Liver (tissue), 9 donors: Measurements from ENCODE around the gene PLAC1. TPM values are rescaled to one million over a fixed set of nuclear protein-coding genes. Genes with fewer than 3 reads are reported as not detected.
A peak's percentile ranks its signal among the peaks of the same experiment; 100 is the strongest.

Experiments used
- DNase-seq: peaks from one replicate; pipeline ENCODE4 v3.0.0-alpha.2; 2017; ENCODE audit warnings: low spot score
- H3K27ac ChIP-seq, 2 donors: one replicate each; pipeline ENCODE4 v1.7.0; 2013; ENCODE audit warnings: inconsistent platforms in 2 of 2, low read length in 2 of 2, control low read depth in 1 of 2, low read depth in 1 of 2, mild to moderate bottlenecking in 1 of 2
- H3K27me3 ChIP-seq, 4 donors: one replicate each; pipeline versions ENCODE4 v1.6.1 to v1.7.0; 2013; ENCODE audit warnings: low read length in 3 of 4, inconsistent platforms in 1 of 4, mild to moderate bottlenecking in 1 of 4, moderate library complexity in 1 of 4; ENCODE audit not compliant: control insufficient read depth in 4 of 4, insufficient read depth in 4 of 4
- H3K36me3 ChIP-seq, 4 donors: one replicate each; pipeline versions ENCODE4 v1.6.1 to v1.7.0; 2013; ENCODE audit warnings: low read length in 3 of 4, mild to moderate bottlenecking in 3 of 4, low read depth in 1 of 4, moderate library complexity in 1 of 4; ENCODE audit not compliant: control insufficient read depth in 4 of 4, insufficient read depth in 3 of 4
- H3K4me1 ChIP-seq, 4 donors: one replicate each; pipeline versions ENCODE4 v1.6.1 to v1.7.0; 2013; ENCODE audit warnings: low read length in 3 of 4, mild to moderate bottlenecking in 3 of 4, moderate library complexity in 1 of 4; ENCODE audit not compliant: control insufficient read depth in 4 of 4, insufficient read depth in 4 of 4
- H3K4me3 ChIP-seq, 3 donors: one replicate each; pipeline versions ENCODE4 v1.6.1 to v1.7.0; 2013; ENCODE audit warnings: low read length in 3 of 3, control low read depth in 1 of 3, low read depth in 1 of 3, mild to moderate bottlenecking in 1 of 3
- H3K9ac ChIP-seq, 2 donors: one replicate each; pipeline ENCODE4 v1.7.0; 2013; ENCODE audit warnings: low read length in 2 of 2, mild to moderate bottlenecking in 2 of 2, moderate library complexity in 2 of 2, control low read depth in 1 of 2, low read depth in 1 of 2
- H3K9me3 ChIP-seq, 4 donors: one replicate each; pipeline versions ENCODE4 v1.6.1 to v1.7.0; 2013; ENCODE audit warnings: low read length in 3 of 4; ENCODE audit not compliant: control insufficient read depth in 4 of 4
- FOXA1 ChIP-seq: IDR thresholded peaks from 2 replicates; pipeline ENCODE4 v1.6.1; 2016; ENCODE audit warnings: antibody characterized with exemption
- FOXA2 ChIP-seq: IDR thresholded peaks from 2 replicates; pipeline ENCODE4 v1.6.1; 2016; ENCODE audit warnings: antibody characterized with exemption
- GABPA ChIP-seq, 2 donors: IDR thresholded peaks in 1 of 2; conservative IDR thresholded peaks in 1 of 2; 2 replicates each; pipeline ENCODE4 v1.6.1; 2016; ENCODE audit warnings: antibody characterized with exemption in 2 of 2, mild to moderate bottlenecking in 1 of 2, moderate library complexity in 1 of 2
- HNF4A ChIP-seq, 2 donors: conservative IDR thresholded peaks; 2 replicates each; pipeline ENCODE4 v1.6.1; 2016; ENCODE audit warnings: antibody characterized with exemption in 2 of 2, mild to moderate bottlenecking in 2 of 2
- HNF4G ChIP-seq: IDR thresholded peaks from 2 replicates; pipeline ENCODE4 v1.6.1; 2016; ENCODE audit warnings: antibody characterized with exemption
- JUND ChIP-seq, 2 donors: IDR thresholded peaks; 2 replicates each; pipeline ENCODE4 v1.6.1; 2016; ENCODE audit warnings: antibody characterized with exemption in 2 of 2
- NR2F2 ChIP-seq: IDR thresholded peaks from 2 replicates; pipeline ENCODE4 v1.6.1; 2016; ENCODE audit warnings: antibody characterized with exemption
- RAD21 ChIP-seq, 2 donors: IDR thresholded peaks; 2 replicates each; pipeline ENCODE4 v1.6.1; 2016; ENCODE audit warnings: antibody characterized with exemption in 2 of 2, mild to moderate bottlenecking in 2 of 2
- RXRA ChIP-seq, 2 donors: IDR thresholded peaks; 2 replicates each; pipeline ENCODE4 v1.6.1; 2017 to 2018; ENCODE audit warnings: antibody characterized with exemption in 2 of 2, mild to moderate bottlenecking in 1 of 2
- SP1 ChIP-seq: IDR thresholded peaks from 2 replicates; pipeline ENCODE4 v1.6.1; 2018; ENCODE audit warnings: antibody characterized with exemption, mild to moderate bottlenecking
- TAF1 ChIP-seq: conservative IDR thresholded peaks from 2 replicates; pipeline ENCODE4 v1.6.1; 2016; ENCODE audit warnings: antibody characterized with exemption, mild to moderate bottlenecking
- YY1 ChIP-seq: IDR thresholded peaks from 2 replicates; pipeline ENCODE4 v1.6.1; 2016; ENCODE audit warnings: antibody characterized with exemption, mild to moderate bottlenecking
- WGBS: extraction: QIAGEN DNeasy Blood & Tissue Kit; methylation state at CpG from one replicate; pipeline ENCODE4 v1.1.7; 2013; 5-methylcytosine and 5-hydroxymethylcytosine counted together
- polyA plus RNA-seq, 2 donors: library from polyadenylated mRNA; stranded (reverse) in 1 of 2; unstranded in 1 of 2; fragments of 200-250 nt in 1 of 2; fragments of >200 nt in 1 of 2; fragmentation: Nextera tagmentation in 1 of 2; extraction: Ambion mirVana in 1 of 2; gene quantifications; one replicate each; pipeline versions ENCODE4 v1.2.1 to v1.2.3, GENCODE V29; 2013 to 2015
- total RNA-seq, 2 donors: library from RNA; depleted of rRNA; stranded (reverse); fragments of >200 nt; gene quantifications; one replicate each; pipeline ENCODE4 v1.2.3, GENCODE V29; 2014
- TF ChIP-seq, protein P1 (sequence below): fragments of 150-350 bp; IDR thresholded peaks from 2 replicates; pipeline ENCODE4 v1.5.1; 2017; ENCODE audit warnings: improper control_type of control experiment, low read depth, low read length; ENCODE audit not compliant: missing input control
- TF ChIP-seq, protein P2 (sequence below): IDR thresholded peaks from 2 replicates; pipeline ENCODE4 v1.6.1; 2016; ENCODE audit warnings: antibody characterized with exemption, mild to moderate bottlenecking
- TF ChIP-seq, protein P3 (sequence below): IDR thresholded peaks from 2 replicates; pipeline ENCODE4 v1.6.1; 2016; ENCODE audit warnings: antibody characterized with exemption
- TF ChIP-seq, protein P4 (sequence below): IDR thresholded peaks from 2 replicates; pipeline ENCODE4 v1.6.1; 2016; ENCODE audit warnings: antibody characterized with exemption
- donor health status: healthy.
- donor health status: healthy.
- donor health status: healthy.
- donor health status: healthy.
- donor health status: healthy.

The PLAC1 gene
- total and polyA plus RNA-seq, 4 donors = not detected

DNA sequence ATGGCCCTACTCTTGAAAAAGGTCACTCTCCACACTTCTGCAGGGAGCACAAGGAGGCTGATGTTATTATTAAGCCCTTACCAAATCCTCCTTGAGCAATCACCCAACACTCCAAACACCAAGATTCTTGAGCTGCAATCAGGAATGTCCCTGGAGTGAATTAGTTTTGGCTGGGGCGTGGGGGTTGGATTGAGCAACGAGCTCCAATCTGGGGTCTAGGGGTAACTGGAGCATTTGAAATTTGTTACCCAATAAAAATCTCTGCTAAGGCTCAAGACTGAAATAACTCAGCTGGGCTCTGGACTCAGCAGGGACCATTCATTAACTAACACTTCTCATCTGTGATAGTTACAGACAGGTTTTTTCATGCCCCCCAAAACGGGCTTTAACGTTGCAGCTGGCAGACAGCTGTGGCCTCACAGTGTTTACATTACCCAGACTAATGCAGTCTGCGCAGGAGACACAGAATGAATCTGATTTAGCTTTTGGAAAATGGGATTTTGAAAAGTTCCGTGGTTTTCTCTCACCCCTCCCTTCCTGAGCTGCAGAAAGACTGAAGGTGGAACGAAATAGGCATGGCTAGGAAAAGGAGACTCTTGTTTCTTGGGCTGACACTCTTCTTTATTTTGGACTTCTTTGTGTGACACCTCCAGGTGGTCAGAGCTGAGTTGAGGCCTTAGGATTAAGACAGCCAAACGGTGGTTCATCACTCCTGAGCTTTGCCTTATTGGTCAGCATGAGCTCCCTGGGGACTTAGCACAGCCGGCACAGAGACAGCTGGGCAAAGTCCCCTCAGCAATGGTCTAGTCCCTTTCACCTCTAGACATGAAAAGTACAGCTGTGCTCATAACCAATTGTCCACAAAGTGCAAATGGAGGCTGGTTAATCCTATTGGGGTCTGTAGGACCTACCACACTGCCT is 26.6 kb downstream of the PLAC1 start:
- Histone ChIP-seq H3K27ac (no peak overlapping the region), H3K9ac (no peak overlapping the region), H3K36me3 (no peaks in the 10 kb centered on the region), H3K4me1 (no peaks in the 10 kb centered on the region), H3K4me3 (no peak overlapping the region), H3K9me3 (no peaks in the 10 kb centered on the region), H3K27me3 (peaks cover 0 to 3% (median 0%) of the 10 kb centered on the region in 4 donors)
- WGBS = 70% methylated on average over 9 of the region's 9 CpGs
- TF ChIP-seq RAD21 (IDR thresholded peaks at IDR 0.05) = no peak
- TF ChIP-seq HNF4G = no peak
- TF ChIP-seq NR2F2 = peak; percentile 45
- TF ChIP-seq SP1 = no peak
- TF ChIP-seq, protein P1, sequence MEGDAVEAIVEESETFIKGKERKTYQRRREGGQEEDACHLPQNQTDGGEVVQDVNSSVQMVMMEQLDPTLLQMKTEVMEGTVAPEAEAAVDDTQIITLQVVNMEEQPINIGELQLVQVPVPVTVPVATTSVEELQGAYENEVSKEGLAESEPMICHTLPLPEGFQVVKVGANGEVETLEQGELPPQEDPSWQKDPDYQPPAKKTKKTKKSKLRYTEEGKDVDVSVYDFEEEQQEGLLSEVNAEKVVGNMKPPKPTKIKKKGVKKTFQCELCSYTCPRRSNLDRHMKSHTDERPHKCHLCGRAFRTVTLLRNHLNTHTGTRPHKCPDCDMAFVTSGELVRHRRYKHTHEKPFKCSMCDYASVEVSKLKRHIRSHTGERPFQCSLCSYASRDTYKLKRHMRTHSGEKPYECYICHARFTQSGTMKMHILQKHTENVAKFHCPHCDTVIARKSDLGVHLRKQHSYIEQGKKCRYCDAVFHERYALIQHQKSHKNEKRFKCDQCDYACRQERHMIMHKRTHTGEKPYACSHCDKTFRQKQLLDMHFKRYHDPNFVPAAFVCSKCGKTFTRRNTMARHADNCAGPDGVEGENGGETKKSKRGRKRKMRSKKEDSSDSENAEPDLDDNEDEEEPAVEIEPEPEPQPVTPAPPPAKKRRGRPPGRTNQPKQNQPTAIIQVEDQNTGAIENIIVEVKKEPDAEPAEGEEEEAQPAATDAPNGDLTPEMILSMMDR = no peak
- no peak for DNase-seq

DNA sequence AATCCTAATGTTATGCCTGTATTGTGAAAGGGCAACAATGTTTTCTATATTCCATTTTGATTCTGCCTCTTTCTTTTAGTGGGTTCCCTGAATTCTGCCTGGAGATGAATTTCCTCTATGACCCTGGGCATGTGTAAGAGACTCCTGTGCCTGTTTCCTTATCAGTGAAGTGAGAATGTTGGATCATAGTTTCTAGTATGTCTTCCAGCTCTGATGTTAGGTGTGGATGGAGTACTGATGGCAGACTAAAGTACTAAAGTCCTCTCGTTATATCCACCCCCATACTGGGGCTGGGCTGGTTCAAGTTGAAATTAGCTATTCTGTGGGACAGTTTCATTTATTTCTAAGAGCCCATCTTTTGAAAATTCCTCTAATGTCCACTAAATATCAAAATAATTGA is 29.6 kb downstream of the PLAC1 start:
- no peak overlapping the region for H3K9ac ChIP-seq

More for the DNA sequence above, 29.6 kb downstream of the PLAC1 start:
- no peaks in the 10 kb centered on the region for H3K36me3 ChIP-seq
- no peak overlapping the region for H3K4me3 ChIP-seq
- TF ChIP-seq YY1 (no peak), FOXA2 (no peak), RXRA (IDR thresholded peaks at IDR 0.05) (no peak), NR2F2 (no peak), GABPA (IDR thresholded peaks at IDR 0.05 in 1 of 2, conservative IDR thresholded peaks at IDR 0.05 in 1 of 2) (no peak), TAF1 (no peak), JUND (IDR thresholded peaks at IDR 0.05) (no peak), HNF4A (conservative IDR thresholded peaks at IDR 0.05) (no peak), SP1 (no peak), FOXA1 (no peak)
- TF ChIP-seq, protein P2, sequence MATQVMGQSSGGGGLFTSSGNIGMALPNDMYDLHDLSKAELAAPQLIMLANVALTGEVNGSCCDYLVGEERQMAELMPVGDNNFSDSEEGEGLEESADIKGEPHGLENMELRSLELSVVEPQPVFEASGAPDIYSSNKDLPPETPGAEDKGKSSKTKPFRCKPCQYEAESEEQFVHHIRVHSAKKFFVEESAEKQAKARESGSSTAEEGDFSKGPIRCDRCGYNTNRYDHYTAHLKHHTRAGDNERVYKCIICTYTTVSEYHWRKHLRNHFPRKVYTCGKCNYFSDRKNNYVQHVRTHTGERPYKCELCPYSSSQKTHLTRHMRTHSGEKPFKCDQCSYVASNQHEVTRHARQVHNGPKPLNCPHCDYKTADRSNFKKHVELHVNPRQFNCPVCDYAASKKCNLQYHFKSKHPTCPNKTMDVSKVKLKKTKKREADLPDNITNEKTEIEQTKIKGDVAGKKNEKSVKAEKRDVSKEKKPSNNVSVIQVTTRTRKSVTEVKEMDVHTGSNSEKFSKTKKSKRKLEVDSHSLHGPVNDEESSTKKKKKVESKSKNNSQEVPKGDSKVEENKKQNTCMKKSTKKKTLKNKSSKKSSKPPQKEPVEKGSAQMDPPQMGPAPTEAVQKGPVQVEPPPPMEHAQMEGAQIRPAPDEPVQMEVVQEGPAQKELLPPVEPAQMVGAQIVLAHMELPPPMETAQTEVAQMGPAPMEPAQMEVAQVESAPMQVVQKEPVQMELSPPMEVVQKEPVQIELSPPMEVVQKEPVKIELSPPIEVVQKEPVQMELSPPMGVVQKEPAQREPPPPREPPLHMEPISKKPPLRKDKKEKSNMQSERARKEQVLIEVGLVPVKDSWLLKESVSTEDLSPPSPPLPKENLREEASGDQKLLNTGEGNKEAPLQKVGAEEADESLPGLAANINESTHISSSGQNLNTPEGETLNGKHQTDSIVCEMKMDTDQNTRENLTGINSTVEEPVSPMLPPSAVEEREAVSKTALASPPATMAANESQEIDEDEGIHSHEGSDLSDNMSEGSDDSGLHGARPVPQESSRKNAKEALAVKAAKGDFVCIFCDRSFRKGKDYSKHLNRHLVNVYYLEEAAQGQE = no peak
- TF ChIP-seq, protein P3, sequence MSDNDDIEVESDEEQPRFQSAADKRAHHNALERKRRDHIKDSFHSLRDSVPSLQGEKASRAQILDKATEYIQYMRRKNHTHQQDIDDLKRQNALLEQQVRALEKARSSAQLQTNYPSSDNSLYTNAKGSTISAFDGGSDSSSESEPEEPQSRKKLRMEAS = no peak
- TF ChIP-seq, protein P4, sequence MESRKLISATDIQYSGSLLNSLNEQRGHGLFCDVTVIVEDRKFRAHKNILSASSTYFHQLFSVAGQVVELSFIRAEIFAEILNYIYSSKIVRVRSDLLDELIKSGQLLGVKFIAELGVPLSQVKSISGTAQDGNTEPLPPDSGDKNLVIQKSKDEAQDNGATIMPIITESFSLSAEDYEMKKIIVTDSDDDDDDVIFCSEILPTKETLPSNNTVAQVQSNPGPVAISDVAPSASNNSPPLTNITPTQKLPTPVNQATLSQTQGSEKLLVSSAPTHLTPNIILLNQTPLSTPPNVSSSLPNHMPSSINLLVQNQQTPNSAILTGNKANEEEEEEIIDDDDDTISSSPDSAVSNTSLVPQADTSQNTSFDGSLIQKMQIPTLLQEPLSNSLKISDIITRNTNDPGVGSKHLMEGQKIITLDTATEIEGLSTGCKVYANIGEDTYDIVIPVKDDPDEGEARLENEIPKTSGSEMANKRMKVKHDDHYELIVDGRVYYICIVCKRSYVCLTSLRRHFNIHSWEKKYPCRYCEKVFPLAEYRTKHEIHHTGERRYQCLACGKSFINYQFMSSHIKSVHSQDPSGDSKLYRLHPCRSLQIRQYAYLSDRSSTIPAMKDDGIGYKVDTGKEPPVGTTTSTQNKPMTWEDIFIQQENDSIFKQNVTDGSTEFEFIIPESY = no peak
- H3K27ac ChIP-seq = no peak overlapping the region
- no peak for DNase-seq
- H3K27me3 ChIP-seq = no peaks in the 10 kb centered on the region
- H3K4me1 ChIP-seq = no peaks in the 10 kb centered on the region
- WGBS = 88% methylated on average over 1 of the region's 1 CpG
- no peaks in the 10 kb centered on the region for H3K9me3 ChIP-seq
